HEK293T (cell line): ENCODE data around the gene WDR54.

Source experiments
- CTCF ChIA-PET: fragments of 350-600 bp; formaldehyde crosslinking; extraction: SDS; loops from one replicate; lab custom pipeline; 2021; ENCODE audit warnings: antibody characterized with exemption, inconsistent platforms; lab: Yijun Ruan, JAX
- POLR2A ChIA-PET: fragments of 350-600 bp; formaldehyde crosslinking; extraction: SDS; loops from one replicate; lab custom pipeline; 2020; ENCODE audit warnings: antibody characterized with exemption, inconsistent platforms; lab: Yijun Ruan, JAX
- DNase-seq: peaks from one replicate; pipeline ENCODE4 v3.0.0; 2012; ENCODE audit warnings: mixed read lengths; ENCODE audit errors: extremely low spot score
- ARNT ChIP-seq: fragments of 450-650 bp; IDR thresholded peaks from 2 replicates; pipeline ENCODE4 v1.6.1; 2017; ENCODE audit warnings: mild to moderate bottlenecking
- BHLHE40 ChIP-seq: fragments of 450-650 bp; IDR thresholded peaks from 2 replicates; pipeline ENCODE4 v1.6.1; 2016; ENCODE audit warnings: mild to moderate bottlenecking, moderate library complexity, borderline replicate concordance
- CTBP1 ChIP-seq: fragments of 450-650 bp; IDR thresholded peaks from 2 replicates; pipeline ENCODE4 v1.6.1; 2016; ENCODE audit warnings: borderline replicate concordance
- ELF4 ChIP-seq: fragments of 450-650 bp; IDR thresholded peaks from 2 replicates; pipeline ENCODE4 v1.6.1; 2017; ENCODE audit warnings: antibody characterized with exemption
- FOXA1 ChIP-seq: fragments of 450-650 bp; IDR thresholded peaks from 2 replicates; pipeline ENCODE4 v1.6.1; 2016; ENCODE audit warnings: mild to moderate bottlenecking
- FOXK2 ChIP-seq: fragments of 450-650 bp; IDR thresholded peaks from 2 replicates; pipeline ENCODE4 v1.6.1; 2016; ENCODE audit warnings: mild to moderate bottlenecking
- HDGF ChIP-seq: fragments of 450-650 bp; IDR thresholded peaks from 2 replicates; pipeline ENCODE4 v1.6.1; 2017; ENCODE audit warnings: antibody characterized with exemption, borderline replicate concordance
- L3MBTL2 ChIP-seq: fragments of 450-650 bp; conservative IDR thresholded peaks from 2 replicates; pipeline ENCODE4 v1.6.1; 2016; ENCODE audit warnings: mild to moderate bottlenecking
- LEF1 ChIP-seq: fragments of 450-650 bp; IDR thresholded peaks from 2 replicates; pipeline ENCODE4 v1.6.1; 2017; ENCODE audit warnings: mild to moderate bottlenecking, borderline replicate concordance
- NFRKB ChIP-seq: fragments of 450-650 bp; IDR thresholded peaks from 2 replicates; pipeline ENCODE4 v1.6.1; 2016; ENCODE audit warnings: mild to moderate bottlenecking, moderate library complexity
- SP1 ChIP-seq: fragments of 450-650 bp; IDR thresholded peaks from 2 replicates; pipeline ENCODE4 v1.6.1; 2017
- SUZ12 ChIP-seq: fragments of 450-650 bp; IDR thresholded peaks from 2 replicates; pipeline ENCODE4 v1.6.1; 2016; ENCODE audit warnings: mild to moderate bottlenecking
- TARDBP ChIP-seq: fragments of 450-650 bp; IDR thresholded peaks from 2 replicates; pipeline ENCODE4 v1.6.1; 2016
- ZNF384 ChIP-seq: fragments of 450-650 bp; IDR thresholded peaks from 2 replicates; pipeline ENCODE4 v1.6.1; 2016
- TF ChIP-seq, protein P1 (sequence below): fragments of 450-650 bp; IDR thresholded peaks from 2 replicates; pipeline ENCODE4 v1.6.1; 2016

WDR54 gene

DNA sequence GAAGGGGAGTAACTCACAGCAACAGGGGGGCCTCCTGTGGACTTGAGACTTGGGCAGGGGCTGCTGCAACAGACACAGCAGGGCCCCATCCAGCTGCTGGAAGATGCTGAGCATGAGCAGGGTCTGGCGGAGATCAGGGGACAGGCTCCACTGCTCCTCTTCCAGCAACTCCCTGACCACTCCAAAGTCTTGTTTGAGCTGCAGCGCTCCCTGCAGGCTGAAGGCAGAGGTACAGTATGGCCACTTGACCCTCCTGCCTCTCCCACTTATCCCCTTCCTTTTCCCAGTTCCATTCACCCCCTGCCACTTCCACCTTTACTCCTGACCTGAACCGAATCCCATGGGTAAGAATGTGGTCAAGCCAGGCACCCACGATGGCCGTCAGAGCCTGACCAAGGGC lies 53.4 kb downstream of the WDR54 start:
- TF ChIP-seq L3MBTL2: no peak
- no peak for TF ChIP-seq BHLHE40
- TF ChIP-seq ARNT: no peak
- no peak for TF ChIP-seq CTBP1
- no peak for TF ChIP-seq HDGF
- TF ChIP-seq TARDBP: no peak
- TF ChIP-seq LEF1: no peak
- TF ChIP-seq ZNF384: no peak
- TF ChIP-seq FOXA1: no peak
- TF ChIP-seq NFRKB: no peak
- TF ChIP-seq FOXK2: no peak
- TF ChIP-seq SP1: no peak
- TF ChIP-seq SUZ12: no peak
- TF ChIP-seq ELF4: no peak
- TF ChIP-seq, protein P1, sequence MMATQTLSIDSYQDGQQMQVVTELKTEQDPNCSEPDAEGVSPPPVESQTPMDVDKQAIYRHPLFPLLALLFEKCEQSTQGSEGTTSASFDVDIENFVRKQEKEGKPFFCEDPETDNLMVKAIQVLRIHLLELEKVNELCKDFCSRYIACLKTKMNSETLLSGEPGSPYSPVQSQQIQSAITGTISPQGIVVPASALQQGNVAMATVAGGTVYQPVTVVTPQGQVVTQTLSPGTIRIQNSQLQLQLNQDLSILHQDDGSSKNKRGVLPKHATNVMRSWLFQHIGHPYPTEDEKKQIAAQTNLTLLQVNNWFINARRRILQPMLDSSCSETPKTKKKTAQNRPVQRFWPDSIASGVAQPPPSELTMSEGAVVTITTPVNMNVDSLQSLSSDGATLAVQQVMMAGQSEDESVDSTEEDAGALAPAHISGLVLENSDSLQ: no peak
- POLR2A ChIA-PET: interaction anchor here (0.9 to 5.4 kb wide), 4 partner anchors 8 to 58 kb away, joined by 3 to 62 read pairs (median 4); partner anchors contain the start of genes CCDC142, MOGS, TTC31 and WBP1
- CTCF ChIA-PET: interaction anchor here (0.6 to 1.6 kb wide), 4 partner anchors 8 to 79 kb away, joined by 3 to 4 read pairs (median 3); partner anchors contain the start of genes CCDC142 and TTC31
- no peak for DNase-seq
